ENCODE data around the gene MAPKAP1.

The MAPKAP1 gene

GRCh38 chr9:125663127-125663526 lies 43.9 kb downstream of the MAPKAP1 start:
- DNase-seq = no peak

GRCh38 chr9:125660557-125660956 lies 46.5 kb downstream of the MAPKAP1 start:
- DNase-seq = no peak

DNA sequence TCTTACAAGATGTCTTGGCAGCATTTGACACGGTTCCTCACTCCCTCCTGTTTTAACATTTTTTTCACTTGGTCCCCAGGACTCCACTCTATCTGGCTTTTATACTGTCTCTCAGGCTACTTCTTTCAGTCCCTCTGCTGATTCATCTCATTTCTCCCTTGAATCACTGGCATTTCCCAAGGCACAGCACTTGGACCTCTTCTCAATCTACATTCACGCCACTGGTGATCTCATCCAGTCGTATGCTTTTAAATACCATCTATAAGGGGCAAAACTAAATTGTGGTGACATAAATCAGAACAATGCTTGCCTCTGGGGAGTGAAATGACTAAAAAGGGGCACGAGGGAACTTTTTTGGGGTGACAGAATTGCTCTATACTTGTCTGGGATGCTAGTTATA lies 47.1 kb downstream of the MAPKAP1 start:
- no peak for DNase-seq

- no peak for DNase-seq
Observed at GRCh38 chr9:125659201-125659840, 47.7 kb downstream of the MAPKAP1 start.

DNA sequence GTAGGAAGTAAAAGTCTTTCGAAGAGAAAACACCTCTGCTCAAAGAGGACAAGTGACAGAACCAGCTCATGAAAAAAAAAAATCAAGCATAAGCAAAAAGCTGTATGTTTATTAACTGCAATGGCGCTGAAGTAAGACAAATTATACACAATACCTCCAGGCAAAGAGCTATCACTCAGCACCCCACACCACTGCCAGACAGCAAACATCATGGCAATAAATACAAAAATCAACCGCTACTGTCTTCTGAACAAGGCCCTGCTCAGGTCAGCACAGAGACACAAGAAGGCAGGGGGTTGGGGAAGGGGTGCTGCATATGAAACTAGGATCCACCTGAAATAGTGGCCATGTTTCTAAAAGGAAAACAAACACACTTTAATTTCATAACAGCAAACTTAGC lies 50.4 kb downstream of the MAPKAP1 start:
- no peak for DNase-seq

- no peak for DNase-seq
Observed at GRCh38 chr9:125655691-125656410, 51.2 kb downstream of the MAPKAP1 start.

GRCh38 chr9:125655066-125655633 lies 51.9 kb downstream of the MAPKAP1 start:
- DNase-seq = no peak

DNA sequence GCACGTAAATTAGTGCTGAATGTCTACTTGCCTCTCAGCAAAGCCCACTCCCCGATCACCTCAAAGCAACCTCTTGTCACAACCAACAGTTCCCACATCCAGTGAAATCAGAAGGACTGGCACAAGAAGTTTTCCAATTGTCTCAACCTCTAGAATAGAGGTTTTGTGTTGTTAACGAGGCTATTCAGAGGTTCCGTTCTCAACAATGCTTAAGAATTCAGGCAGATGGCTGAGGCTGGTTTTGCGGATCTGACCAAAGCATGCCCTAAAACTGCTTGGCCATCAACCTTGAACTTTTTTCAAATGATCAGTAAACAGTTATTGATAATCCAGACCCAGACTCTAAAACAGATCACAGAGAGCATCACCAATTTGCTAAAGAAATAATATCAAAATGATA lies 52.9 kb downstream of the MAPKAP1 start:
- no peak for DNase-seq

DNA sequence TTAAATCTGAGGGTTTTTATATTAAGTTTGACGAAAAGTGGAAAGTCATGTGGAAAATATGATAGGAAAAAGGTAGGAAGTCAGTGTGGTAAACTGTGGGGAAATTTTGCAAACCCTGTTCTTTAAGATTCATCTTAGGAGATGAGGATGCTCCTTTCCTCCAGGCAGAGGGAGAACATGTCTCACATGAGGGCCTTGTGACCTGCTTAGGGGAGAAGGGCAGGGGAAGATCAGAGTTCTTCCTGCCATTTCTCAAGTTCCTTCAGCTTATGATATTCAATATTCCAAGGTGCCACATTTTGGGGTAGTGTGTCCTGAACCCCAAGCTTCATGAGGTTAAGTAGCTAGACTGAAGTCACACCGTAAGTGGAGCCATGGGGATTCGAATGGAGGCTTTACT lies 53.7 kb downstream of the MAPKAP1 start:
- no peak for DNase-seq

DNA sequence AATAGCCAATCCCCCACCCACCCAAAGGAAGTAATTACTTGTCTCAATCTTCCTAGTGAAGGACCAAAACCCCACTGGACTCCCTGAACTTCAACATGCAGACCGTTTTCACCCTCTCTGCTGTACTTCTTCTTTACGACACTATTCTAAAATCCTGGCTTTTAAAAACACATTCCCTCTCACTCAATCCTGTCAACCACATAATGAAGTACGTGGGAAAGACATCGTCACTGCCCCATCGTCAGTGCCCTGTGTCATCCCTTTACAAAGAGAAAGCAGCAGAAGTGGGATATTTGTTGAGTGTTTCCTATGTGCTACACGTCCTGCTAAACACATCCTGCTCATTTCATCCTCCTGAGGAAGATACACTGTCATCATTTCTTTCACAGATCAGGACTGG lies 54.2 kb downstream of the MAPKAP1 start:
- DNase-seq = no peak

- no peak for DNase-seq
Observed at GRCh38 chr9:125652233-125652594, 54.8 kb downstream of the MAPKAP1 start.

DNA sequence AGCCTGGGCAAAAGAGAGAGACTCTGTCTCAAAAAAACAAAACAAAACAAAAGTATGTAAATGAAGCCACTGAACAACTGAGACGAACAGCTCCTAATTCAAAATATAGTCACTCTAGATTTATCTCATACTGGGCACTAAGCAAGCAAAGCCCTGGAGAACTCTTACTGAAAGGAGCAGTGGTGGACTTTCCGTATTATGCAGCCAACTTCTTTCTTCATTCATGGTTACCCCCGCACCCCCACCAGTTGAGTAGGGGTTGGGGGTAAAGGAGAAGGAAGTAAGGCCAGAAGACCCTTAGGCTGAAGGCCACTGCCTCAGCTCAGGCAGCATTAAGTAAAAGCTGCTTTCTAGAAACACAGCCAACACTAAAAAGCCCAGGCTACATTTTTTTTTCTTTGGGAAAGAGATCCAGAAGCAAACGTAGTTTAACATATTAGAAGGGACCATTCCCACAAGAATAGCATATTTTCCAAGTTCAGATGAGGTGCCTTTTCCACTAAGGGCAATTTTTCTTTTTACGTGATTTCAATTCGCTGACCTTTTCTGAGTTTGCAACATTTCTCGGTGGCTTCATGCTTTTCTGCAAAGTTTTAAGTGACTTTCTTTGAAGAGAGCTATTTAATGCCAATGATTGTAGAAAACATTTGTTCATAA lies 55.3 kb downstream of the MAPKAP1 start:
- DNase-seq = no peak

GRCh38 chr9:125650271-125650737 lies 56.7 kb downstream of the MAPKAP1 start:
- no peak for DNase-seq

DNA sequence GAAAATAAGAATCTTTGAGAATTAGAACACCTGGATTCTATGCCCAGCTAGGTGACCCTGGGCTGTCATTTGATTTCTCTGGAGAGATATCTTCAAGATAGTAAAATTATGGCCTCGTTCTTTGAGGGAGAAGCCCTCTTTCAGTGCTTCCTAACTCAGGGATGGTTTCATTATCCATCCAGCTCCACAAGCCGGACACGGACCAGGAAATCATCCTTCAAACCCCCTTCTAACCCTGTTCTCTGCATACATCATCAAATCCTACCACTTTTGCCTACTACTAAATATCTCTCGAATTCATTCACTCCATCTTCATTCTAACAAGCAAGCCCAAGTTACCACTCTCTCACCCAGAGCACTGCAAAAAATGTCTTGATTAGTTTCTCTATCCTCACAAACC lies 57.2 kb downstream of the MAPKAP1 start:
- DNase-seq = no peak

DNA sequence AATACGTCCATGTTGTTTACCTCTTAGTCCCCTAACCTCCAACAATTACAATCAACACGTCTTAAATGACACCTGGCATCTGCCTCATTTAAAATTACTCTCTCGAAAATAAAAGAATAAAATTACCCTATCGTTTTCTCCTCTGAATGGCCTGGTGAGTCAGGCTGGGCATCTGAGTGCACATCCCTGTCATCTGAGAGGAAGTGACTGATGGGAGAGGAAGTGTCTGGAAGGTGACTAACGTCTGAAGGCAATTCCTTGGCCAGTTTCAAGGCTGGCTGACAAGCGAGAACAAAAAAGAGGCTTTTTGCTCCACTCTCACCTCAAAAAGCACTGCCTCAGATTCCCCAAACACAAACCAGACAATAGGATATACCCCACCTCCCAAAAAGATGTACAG lies 57.7 kb downstream of the MAPKAP1 start:
- no peak for DNase-seq

- DNase-seq = no peak
Observed at GRCh38 chr9:125648294-125648693, 58.7 kb downstream of the MAPKAP1 start.

GRCh38 chr9:125646621-125647100 lies 60.3 kb downstream of the MAPKAP1 start:
- DNase-seq = no peak

DNA sequence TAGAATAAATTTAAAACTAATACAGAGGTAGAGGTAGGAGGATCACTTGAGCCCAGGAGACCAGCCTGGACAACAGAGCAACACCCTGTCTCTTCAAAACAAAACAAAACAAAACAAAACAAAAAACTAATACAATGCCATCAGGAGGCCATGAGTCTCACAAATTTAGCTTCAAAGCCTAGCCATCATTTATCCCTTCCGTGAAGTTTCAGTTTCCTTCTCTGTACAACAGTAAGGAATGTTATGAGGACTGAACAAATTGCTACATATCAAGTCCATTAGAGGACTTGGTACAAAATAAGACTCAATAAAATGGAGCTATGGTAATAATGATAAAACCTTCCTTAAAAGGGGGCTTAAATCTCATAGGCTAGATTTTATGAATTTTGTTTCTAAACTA lies 60.8 kb downstream of the MAPKAP1 start:
- no peak for DNase-seq

- DNase-seq = no peak
Observed at GRCh38 chr9:125644819-125645507, 62.0 kb downstream of the MAPKAP1 start.

DNA sequence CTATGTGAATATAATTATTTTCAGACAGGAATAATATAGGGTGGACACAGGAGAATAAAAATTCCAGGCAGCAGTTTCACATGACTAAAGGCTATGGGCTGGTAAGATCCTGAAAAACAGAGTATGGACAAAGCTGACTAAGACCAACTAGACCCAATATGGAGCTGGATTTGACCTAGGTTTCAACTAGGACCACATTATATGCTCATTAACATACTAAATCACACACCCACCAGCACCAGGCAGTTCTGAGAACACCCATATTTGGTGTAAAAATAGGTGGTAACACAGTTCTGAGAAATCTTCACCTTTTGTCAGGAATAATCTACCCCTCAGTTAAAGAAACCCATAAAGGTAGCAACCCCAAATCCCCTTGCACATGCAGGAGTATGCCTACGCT lies 64.7 kb downstream of the MAPKAP1 start:
- DNase-seq = no peak

- no peak for DNase-seq
Observed at GRCh38 chr9:125639057-125639456, 68.0 kb downstream of the MAPKAP1 start.

DNA sequence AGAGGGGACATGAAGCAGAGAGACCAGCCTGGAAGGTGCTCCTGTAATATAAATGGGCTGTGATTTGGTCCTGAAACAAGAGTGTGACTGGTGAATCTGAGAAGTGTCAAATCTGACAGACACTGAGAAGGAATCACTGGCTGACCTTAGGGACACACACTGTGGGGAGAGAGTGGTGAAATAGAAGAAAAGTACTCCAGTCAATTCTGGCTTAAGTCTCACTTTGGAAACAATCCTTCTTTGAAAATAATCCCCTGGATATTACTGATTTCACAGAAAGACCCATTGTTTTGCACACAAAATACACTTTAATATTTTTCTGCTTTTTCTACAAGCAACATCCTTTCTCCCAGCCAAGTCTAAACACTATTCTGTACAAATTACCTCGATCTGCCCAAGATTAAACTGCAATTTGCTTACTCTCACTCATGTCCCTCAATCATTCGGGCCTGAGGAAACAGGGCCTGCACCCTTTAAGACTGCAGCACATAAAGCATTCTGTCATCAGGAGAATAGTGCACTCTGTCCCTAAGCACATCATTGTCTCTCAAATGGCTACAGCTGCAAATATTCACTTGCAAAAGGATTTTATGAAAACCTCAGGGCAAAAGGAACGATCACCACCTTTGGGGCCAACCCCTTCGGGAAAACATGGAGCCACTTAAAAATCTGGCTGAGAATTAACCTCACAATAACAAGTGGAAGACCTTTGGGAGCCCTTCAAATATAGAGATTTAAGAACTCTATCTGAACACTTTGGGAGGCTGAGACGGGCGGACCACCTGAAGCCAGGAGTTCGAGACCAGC lies 68.6 kb downstream of the MAPKAP1 start:
- no peak for DNase-seq
